ENCODE measurements around the gene MYO10.

DNA sequence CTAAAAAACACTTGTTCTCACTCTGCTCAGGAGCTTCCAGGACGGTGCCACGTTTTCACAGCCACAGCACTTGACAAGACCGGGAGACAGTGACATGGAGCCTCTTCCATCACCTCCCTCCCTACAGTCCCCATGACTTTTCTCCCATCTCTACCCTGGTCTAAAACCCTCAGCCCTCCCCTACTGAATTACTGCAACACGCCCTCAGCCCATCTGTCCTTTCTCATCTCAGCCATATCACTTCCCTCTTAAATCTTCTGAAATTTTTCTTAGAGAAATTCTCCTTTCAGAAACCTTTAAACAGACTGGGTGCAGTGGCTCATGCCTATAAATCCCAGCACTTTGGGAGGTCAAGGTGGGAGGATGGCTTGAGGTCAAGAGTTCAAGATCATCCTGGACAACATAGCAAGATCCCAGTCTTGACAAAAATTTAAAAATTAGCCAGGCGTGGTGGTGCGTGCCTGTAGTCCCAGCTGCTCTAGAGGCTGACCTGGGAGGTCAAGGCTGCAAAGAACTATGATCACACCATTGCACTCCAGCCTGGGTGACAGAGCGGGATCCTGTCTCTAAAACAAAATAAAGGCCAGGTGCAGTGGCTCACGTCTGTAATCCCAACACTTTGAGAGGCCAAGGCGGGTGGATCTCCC lies 125.8 kb downstream of the MYO10 start:
- TF ChIP-seq YY1 (IDR thresholded peaks at IDR 0.05; ENCODE audit: insufficient read depth, insufficient read length) (no peak), SUZ12 (IDR thresholded peaks at IDR 0.05; ENCODE audit: extremely low read depth, insufficient read depth, insufficient read length) (no peak)
